Activated T-cell treated with anti-CD3 and anti-CD28 coated beads, Interleukin-2, amount 50 U/mL, for 4 hours (primary cell): ENCODE results near the gene IQCM. TPM values are rescaled to one million over a fixed set of nuclear protein-coding genes. Genes with fewer than 3 reads are reported as not detected.

ENCODE experiments used
- ATAC-seq, 2 donors: fragments of 200-7000 bp; cut with Tn5 transposase; one replicate each; pipeline ENCODE4 v1.10.0; 2021
- DNase-seq: peaks from one replicate; pipeline ENCODE4 v3.0.0-alpha.2; 2020
- H3K27me3 Mint-ChIP-seq: one replicate; pipeline ENCODE4 v1.8.0; 2021; ENCODE audit warnings: low read depth, mixed read lengths
- H3K36me3 Mint-ChIP-seq: one replicate; pipeline ENCODE4 v1.8.0; 2022; ENCODE audit warnings: mixed read lengths; ENCODE audit not compliant: insufficient read depth
- H3K4me1 Mint-ChIP-seq: one replicate; pipeline ENCODE4 v1.8.0; 2021; ENCODE audit warnings: low read depth, mixed read lengths
- H3K4me3 Mint-ChIP-seq: one replicate; pipeline ENCODE4 v1.8.0; 2021; ENCODE audit warnings: mild to moderate bottlenecking, moderate library complexity, mixed read lengths
- H3K9me3 Mint-ChIP-seq: one replicate; pipeline ENCODE4 v1.8.0; 2021; ENCODE audit warnings: mixed read lengths
- total RNA-seq, 3 donors: library from RNA; stranded (reverse); gene quantifications; one replicate each; pipeline ENCODE4 v1.2.1, GENCODE V29; 2021

The IQCM gene
- total RNA-seq, 3 donors from 2014 or later: not detected

DNA sequence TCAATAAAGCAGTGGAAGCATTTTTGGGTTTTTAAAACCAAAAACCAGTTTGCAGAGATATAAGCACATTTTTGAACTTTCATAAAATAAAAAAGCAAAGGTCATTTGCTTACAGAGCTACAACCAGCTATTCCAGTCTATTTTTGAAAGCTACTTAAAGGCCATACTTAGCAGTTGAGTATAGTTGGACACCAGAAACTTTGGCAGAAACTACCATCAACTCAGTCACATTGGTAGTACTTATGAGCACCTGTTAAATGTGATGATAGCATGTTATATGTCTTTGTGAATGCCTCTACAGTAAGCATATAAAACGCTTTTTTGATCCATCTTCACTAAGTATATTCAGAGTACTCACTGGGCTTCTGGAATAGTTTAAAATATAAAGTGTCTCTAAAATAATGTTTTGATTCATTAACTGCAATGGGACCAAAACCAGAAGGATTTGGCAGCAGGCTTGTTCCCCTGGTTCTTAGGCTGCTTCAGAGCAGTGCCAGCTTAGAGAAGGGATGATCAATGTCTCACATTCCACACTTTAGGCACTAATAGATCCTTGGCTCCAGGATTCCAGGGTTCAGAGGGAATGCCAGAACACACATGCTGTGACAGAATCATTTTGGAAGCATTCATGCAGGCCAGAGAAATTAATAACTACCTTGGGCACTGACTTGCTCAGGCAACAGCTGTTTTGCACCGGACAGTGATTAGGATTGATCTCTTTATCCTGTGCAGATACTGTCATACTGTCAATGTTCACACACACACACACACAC lies 103.9 kb downstream of the IQCM start:
- no peak for ATAC-seq
- H3K36me3 Mint-ChIP-seq: no peaks in the 10 kb centered on the region
- no peaks in the 10 kb centered on the region for H3K4me1 Mint-ChIP-seq
- H3K9me3 Mint-ChIP-seq: no peaks in the 10 kb centered on the region
- no peaks in the 10 kb centered on the region for H3K27me3 Mint-ChIP-seq
- no peak overlapping the region for H3K4me3 Mint-ChIP-seq
- no peak for DNase-seq

DNA sequence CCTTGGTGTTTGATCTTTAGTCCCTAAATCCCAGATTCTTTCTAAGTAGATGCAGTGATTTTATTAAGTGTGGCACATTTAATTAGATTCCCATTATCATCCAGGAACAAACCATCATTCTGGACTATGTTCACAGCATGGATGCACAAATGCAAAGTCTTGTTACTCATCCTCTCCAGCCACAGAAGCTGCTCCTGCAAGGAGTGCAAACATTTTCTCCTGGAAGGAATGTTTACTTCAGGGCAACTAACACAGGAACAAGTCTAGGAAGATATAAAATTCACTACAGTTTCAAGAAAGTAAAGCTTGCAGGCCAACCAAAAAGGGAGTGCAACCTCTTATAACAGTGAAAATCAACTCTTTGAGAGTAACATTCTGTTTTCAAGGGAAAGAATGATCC lies 106.0 kb downstream of the IQCM start:
- ATAC-seq (no peak), DNase-seq (no peak)
- H3K4me3 Mint-ChIP-seq: no peak overlapping the region
- H3K27me3 Mint-ChIP-seq: no peaks in the 10 kb centered on the region
- H3K4me1 Mint-ChIP-seq: no peaks in the 10 kb centered on the region
- no peaks in the 10 kb centered on the region for H3K9me3 Mint-ChIP-seq
- no peaks in the 10 kb centered on the region for H3K36me3 Mint-ChIP-seq

DNA sequence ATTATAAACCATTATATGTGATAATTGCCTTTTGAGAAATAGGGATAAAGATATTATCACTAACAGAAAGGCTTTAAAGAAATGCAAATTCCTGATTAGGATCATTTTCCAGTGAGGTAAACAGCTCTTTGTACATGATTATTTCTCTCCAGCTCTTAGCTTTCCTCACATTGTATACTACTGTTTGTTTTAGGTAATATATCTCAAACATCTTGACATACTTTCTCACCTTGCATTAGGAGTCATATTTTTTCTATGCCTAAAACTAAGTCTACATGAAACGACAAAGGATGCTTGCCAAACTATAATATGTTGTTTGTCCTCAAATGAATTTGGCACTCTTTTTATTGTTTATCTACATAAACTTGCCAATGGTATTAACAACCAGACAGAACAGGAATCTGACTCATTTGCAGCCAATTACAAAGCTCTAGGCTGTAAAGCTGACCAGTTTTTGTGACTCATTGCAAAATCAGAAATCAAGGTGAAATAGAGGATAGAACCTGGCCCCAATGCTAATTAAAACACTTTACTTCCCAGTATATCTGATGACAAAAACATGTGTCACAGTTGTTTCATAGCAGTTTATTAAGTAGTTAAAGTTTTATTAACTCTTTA lies 107.0 kb downstream of the IQCM start:
- ATAC-seq: no peak
- no peak for DNase-seq
- Mint-ChIP-seq H3K4me1 (no peaks in the 10 kb centered on the region), H3K9me3 (no peaks in the 10 kb centered on the region), H3K4me3 (no peak overlapping the region), H3K27me3 (no peaks in the 10 kb centered on the region), H3K36me3 (no peaks in the 10 kb centered on the region)

DNA sequence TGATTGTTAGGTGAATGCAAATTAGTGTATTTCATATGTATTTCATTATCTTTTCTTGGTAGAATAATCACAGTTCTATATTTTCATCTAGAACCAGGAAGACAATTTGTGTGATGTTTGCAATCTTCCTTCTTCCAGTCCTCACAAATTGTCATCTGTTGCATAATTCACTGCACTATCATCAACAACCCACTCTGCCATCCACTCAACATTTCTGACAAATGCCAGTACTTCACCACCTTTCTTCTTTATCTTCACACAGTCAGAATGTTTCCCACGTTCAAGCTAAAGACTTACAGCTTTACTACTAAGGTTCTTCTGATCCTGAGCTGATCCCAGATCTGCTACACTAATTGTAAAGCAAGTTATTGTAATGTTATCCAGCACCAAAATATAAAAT lies 107.8 kb downstream of the IQCM start:
- H3K36me3 Mint-ChIP-seq: no peaks in the 10 kb centered on the region
- no peaks in the 10 kb centered on the region for H3K27me3 Mint-ChIP-seq
- no peak for DNase-seq
- ATAC-seq: no peak
- no peak overlapping the region for H3K4me3 Mint-ChIP-seq
- no peaks in the 10 kb centered on the region for H3K4me1 Mint-ChIP-seq
- no peaks in the 10 kb centered on the region for H3K9me3 Mint-ChIP-seq

DNA sequence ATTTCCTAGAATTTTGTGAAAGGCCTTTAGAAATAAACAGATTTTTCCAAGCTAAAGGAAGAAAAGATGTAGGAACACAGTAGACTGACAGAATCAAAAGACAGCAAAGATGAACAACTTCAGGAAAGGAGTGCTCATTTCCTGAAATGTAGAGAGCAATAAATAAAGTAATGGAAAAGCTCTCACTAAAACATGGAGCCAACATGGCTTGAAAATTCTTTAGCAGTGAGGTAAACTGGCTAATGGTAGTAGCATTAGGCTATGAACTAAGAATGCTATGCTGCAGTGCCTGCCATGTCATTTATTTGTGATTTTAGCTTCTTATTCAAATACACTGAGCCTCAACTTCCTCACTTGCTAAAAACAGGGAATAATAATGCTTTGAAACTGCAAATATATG lies 108.7 kb downstream of the IQCM start:
- Mint-ChIP-seq H3K9me3 (no peaks in the 10 kb centered on the region), H3K27me3 (no peaks in the 10 kb centered on the region), H3K4me3 (no peak overlapping the region), H3K4me1 (no peaks in the 10 kb centered on the region), H3K36me3 (no peaks in the 10 kb centered on the region)
- no peak for ATAC-seq
- no peak for DNase-seq

DNA sequence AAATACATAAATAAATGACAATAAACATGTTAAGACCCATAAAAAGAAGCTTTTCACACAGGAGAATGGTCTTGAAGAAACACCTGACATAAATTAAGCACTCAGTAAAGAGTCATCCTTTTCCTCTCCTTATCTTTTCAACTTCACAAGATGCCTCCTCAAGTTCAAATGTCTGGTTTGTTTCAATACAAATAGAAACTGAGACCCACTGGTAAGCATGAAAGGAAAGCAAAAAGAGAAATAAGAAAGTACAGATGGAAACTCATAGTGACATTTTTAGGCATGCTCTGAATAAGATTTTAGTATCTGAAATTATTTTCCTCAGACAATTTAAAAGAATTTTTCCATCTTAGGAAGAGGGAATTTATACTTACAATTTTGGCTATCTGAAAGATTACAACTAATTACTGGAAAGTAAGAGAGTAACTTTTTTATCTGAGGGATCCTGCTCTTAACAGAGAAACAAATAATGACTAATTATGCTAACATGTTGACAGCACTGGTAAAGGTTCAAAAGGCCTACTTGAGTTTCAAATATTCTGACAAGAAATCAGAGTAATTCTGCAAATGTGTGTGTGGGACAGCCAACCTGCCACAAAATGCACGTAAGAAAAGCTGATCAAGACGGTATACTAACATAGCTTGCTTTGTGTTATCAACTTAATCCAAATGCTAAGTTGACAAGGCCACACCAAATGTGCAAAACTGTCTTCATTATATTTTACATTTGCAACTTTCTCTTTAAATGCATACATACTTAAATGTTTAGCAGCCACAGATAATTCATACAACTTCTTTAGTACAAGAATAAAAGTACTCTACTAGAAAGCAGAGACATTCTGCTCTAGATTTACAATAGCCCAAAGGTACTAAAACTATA lies 113.0 kb downstream of the IQCM start:
- no peaks in the 10 kb centered on the region for H3K4me1 Mint-ChIP-seq
- H3K36me3 Mint-ChIP-seq: no peaks in the 10 kb centered on the region
- no peaks in the 10 kb centered on the region for H3K9me3 Mint-ChIP-seq
- ATAC-seq (no peak), DNase-seq (no peak)
- H3K4me3 Mint-ChIP-seq: no peak overlapping the region
- peaks cover 2% of the 10 kb centered on the region for H3K27me3 Mint-ChIP-seq

DNA sequence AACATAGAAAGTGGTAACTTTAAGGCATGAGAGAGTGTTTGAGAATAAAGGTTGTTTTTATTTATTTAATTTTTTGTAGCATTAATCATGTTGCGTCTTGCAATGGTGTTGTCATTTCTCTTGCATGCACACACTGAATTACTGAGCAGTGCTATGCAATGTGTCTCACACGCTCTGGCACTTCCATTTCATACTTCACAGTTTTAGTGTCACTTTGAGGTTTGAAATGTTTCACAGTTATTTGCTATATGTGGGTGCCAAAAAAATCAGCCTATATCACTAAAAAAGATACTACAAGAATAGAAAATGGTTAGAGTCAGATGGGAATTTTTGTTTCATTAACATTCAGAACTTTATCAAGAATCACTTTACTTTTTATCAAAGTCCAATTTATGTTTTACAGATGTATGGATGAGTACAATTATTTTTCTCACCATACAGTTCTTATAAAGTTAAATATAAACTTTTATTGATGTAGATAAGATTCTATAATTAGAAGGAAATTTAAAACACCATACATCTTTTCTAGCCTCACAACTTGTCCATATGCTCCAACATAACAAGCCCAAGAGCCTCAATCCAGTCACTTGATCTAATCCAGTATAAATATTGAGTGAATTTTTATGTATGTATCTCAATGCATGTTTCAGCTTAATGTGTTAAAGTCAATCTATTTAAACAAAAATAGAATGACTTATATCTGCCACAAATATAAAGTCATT lies 114.0 kb downstream of the IQCM start:
- ATAC-seq: no peak
- H3K4me3 Mint-ChIP-seq: no peak overlapping the region
- H3K27me3 Mint-ChIP-seq: peaks cover 2% of the 10 kb centered on the region
- H3K9me3 Mint-ChIP-seq: no peaks in the 10 kb centered on the region
- DNase-seq: no peak
- H3K36me3 Mint-ChIP-seq: no peaks in the 10 kb centered on the region
- no peaks in the 10 kb centered on the region for H3K4me1 Mint-ChIP-seq

DNA sequence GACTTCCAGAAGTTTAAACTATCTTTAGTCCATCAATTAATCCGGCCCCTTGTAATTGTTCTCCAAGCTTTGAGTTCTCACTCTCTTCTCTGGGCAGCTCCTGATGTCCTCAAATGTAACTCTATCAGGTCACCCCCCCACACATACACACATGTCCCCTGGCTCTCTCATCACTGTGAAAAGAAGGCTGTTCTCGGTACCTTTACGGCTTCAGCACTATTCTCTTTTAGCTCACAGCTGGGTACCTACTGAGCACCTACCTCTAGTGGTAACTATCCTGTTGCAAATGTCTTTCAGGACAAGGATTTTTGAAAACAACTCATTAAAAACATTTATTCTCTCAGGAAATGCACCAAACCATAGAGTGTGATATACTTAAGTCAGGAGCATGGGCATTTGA lies 115.4 kb downstream of the IQCM start:
- Mint-ChIP-seq H3K27me3 (peaks cover 2% of the 10 kb centered on the region), H3K4me3 (no peak overlapping the region), H3K36me3 (no peaks in the 10 kb centered on the region), H3K4me1 (no peaks in the 10 kb centered on the region), H3K9me3 (no peaks in the 10 kb centered on the region)
- DNase-seq (no peak), ATAC-seq (no peak)

DNA sequence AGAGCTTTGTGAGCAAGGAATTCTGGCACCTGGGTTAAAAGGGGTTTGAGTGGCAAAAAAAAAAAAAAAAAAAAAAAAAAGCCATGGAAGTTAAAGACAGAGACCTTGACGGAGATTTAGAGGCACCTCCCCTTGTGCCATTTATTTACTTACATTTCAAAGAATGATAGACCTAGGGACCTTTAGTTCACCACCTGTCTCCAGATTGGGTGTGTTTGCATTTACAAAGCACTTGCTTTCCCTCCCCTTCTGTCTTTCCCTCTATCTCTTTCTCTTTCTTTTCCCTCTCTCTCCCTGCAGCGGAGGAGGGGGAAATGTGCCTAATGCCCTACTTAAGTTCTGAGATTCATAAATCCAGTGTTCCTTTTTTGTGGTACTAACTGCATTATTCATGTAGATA lies 116.0 kb downstream of the IQCM start:
- H3K9me3 Mint-ChIP-seq: no peaks in the 10 kb centered on the region
- no peaks in the 10 kb centered on the region for H3K4me1 Mint-ChIP-seq
- DNase-seq (no peak), ATAC-seq (no peak)
- peaks cover 2% of the 10 kb centered on the region for H3K27me3 Mint-ChIP-seq
- H3K4me3 Mint-ChIP-seq: no peak overlapping the region
- no peaks in the 10 kb centered on the region for H3K36me3 Mint-ChIP-seq

DNA sequence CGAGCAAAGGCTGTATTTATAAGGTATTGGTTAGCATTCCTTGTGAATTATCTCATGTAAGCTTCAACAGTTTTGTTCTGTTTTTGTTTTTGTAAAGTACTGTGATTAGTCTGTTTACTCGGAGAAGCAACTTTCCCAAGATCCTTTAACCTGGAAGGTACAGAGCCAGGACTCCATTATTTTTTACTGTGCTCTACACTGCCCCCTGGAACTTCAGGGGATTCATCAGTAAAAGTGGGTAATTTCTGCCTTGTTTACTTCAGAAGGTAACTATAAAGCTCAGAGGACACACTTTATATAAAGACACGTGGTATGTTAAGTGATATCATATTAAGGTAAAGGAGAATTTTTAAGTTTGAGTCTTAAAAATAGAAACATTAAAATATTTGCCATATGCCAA lies 124.9 kb downstream of the IQCM start:
- H3K4me1 Mint-ChIP-seq: no peaks in the 10 kb centered on the region
- no peak overlapping the region for H3K4me3 Mint-ChIP-seq
- no peaks in the 10 kb centered on the region for H3K36me3 Mint-ChIP-seq
- ATAC-seq: no peak
- DNase-seq: no peak
- no peaks in the 10 kb centered on the region for H3K27me3 Mint-ChIP-seq
- H3K9me3 Mint-ChIP-seq: peaks cover 4% of the 10 kb centered on the region

DNA sequence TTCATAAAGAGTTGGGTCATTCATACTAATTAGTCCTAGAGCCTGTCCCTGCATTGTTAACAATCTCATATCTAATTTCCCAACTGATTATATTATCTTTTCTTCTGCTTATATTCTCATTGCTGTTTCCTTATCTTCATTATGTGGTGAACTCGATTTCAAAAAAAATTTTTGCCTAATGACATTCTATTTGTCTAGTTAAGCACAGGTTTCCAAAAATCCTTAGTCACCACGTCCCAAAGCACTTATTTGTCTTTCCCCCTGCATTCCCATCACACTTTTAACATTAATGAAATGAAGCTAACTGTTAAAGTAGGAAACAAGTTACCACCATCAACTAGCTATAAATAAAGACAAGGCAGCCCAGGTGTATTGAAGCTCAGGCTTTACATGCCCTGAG lies 131.1 kb downstream of the IQCM start:
- Mint-ChIP-seq H3K4me3 (no peak overlapping the region), H3K9me3 (peaks cover 4% of the 10 kb centered on the region), H3K27me3 (no peaks in the 10 kb centered on the region), H3K4me1 (no peaks in the 10 kb centered on the region), H3K36me3 (no peaks in the 10 kb centered on the region)
- DNase-seq (no peak), ATAC-seq (no peak)

DNA sequence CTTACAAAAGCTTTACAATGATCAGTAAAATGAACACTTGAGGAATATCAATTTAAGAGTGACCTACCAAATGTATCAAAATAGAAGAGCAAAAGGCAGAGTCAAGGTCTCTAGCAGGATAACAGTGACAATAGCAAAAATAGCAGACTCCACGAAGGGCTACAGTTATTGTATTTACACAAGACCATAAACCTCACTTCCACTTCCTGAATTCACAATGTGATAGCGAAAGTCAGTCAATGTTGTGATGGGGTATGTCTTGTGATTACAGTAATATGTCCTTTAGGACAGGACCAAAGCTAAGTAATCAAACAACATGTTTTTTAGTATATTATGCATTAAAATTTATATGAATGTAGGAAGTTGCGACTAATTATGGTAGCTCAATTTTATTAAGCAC lies 139.6 kb downstream of the IQCM start:
- no peaks in the 10 kb centered on the region for H3K36me3 Mint-ChIP-seq
- H3K4me3 Mint-ChIP-seq: no peak overlapping the region
- DNase-seq (no peak), ATAC-seq (no peak)
- no peaks in the 10 kb centered on the region for H3K27me3 Mint-ChIP-seq
- no peaks in the 10 kb centered on the region for H3K4me1 Mint-ChIP-seq
- H3K9me3 Mint-ChIP-seq: peaks cover 28% of the 10 kb centered on the region

DNA sequence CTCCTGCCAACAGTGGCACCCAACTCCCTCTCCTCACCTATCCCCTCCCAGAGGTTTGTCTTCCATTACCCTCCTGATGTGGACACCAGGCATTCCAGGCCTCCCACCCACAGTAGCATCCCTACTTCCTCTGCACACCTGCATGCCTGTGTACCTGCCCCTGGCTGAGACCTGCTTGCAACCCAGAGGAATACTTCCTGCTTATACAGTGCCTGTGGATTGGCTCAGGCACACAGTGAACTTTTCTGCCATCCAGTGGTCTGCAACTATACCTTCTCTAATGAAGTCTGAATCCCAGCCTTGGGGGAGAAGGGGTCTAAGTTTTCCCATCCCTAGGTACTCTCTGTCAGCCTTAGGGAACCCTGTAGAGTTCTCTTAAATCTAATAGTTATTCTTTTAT lies 169.9 kb downstream of the IQCM start:
- ATAC-seq: no peak
- no peak for DNase-seq
- Mint-ChIP-seq H3K27me3 (no peaks in the 10 kb centered on the region), H3K4me3 (no peak overlapping the region), H3K9me3 (peaks cover 8% of the 10 kb centered on the region), H3K4me1 (no peaks in the 10 kb centered on the region), H3K36me3 (no peaks in the 10 kb centered on the region)

DNA sequence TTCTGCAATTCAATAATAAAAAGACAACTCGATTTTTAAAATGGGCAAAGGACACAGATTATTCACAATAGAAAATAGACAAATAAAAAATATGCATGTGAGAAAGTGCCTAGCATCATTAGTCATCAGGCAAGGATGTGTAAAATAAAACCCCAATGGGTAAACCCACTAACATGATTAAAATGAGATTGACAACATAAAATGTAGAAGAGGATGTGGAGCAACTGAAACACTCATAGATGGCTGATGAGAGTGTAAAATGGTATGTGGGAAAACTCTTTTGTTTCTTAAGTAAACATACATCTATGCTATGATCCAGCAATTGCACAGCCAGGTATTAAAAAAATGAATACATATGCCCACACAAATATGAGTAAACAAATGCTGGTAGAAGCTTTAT lies 177.6 kb downstream of the IQCM start:
- DNase-seq: no peak
- no peak overlapping the region for H3K4me3 Mint-ChIP-seq
- no peaks in the 10 kb centered on the region for H3K4me1 Mint-ChIP-seq
- no peak for ATAC-seq
- H3K9me3 Mint-ChIP-seq: peaks cover 4% of the 10 kb centered on the region
- H3K36me3 Mint-ChIP-seq: no peaks in the 10 kb centered on the region
- H3K27me3 Mint-ChIP-seq: no peaks in the 10 kb centered on the region
